ENCODE results near the gene CTBP1.
A peak's percentile ranks its signal among the peaks of the same experiment; 100 is the strongest.

DNA sequence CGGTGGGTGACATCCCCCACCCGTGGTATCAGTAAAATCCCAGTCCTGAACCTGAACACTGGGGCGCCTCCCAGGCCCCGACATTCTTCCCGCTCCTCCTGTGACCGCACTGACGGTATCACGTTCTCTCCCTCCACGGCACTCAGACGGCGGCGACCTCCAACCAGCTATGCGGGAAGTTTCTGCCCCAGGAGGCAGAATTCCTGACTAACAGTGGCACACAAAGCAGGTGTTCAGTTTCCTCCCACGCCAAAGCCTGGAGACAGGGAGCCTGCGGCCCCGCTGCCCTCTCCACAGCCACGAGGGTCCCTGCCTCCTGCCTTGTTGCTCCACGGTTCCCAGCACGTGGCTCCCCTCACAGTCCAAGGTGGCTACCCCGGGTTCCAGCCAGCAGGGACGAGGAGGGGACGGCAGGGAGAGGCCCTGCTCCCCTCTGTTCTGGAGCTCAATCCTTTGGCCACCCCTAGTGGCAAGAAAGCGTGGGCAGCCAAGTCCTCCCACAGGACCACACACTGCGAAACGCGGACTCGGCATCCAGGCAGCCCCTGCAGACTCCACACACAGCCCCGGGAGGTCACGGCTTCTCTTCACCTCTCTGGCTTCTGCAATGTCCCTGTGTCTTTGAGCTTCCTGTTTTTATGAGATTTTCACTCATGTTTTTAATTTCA is 15.2 kb downstream of the CTBP1 start:
- TF ChIP-seq CBX1 (IDR thresholded peaks at IDR 0.05; ENCODE audit: low read depth) (no peak), POLR2A (conservative IDR thresholded peaks at IDR 0.05) (no peak), CCNT2 (IDR thresholded peaks at IDR 0.05; ENCODE audit: borderline replicate concordance, extremely low read depth, insufficient read length, low read depth, low read length) (no peak), HNRNPLL (IDR thresholded peaks at IDR 0.05; ENCODE audit: low read depth, low read length, poor library complexity, severe bottlenecking) (no peak), EZH2 (IDR thresholded peaks at IDR 0.05; ENCODE audit: borderline replicate concordance, low read depth, low read length) (no peak)
- TF ChIP-seq, protein P1, sequence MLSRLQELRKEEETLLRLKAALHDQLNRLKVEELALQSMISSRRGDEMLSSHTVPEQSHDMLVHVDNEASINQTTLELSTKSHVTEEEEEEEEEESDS (CRISPR knock-in tag; IDR thresholded peaks at IDR 0.05) = no peak
- TF ChIP-seq, protein P2, sequence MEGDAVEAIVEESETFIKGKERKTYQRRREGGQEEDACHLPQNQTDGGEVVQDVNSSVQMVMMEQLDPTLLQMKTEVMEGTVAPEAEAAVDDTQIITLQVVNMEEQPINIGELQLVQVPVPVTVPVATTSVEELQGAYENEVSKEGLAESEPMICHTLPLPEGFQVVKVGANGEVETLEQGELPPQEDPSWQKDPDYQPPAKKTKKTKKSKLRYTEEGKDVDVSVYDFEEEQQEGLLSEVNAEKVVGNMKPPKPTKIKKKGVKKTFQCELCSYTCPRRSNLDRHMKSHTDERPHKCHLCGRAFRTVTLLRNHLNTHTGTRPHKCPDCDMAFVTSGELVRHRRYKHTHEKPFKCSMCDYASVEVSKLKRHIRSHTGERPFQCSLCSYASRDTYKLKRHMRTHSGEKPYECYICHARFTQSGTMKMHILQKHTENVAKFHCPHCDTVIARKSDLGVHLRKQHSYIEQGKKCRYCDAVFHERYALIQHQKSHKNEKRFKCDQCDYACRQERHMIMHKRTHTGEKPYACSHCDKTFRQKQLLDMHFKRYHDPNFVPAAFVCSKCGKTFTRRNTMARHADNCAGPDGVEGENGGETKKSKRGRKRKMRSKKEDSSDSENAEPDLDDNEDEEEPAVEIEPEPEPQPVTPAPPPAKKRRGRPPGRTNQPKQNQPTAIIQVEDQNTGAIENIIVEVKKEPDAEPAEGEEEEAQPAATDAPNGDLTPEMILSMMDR (IDR thresholded peaks at IDR 0.05 in 2 of 3, conservative IDR thresholded peaks at IDR 0.05 in 1 of 3; ENCODE audit: insufficient read depth in 2 of 3, low read depth in 1 of 3, low read length in 3 of 3) = 0 out of 6 replicates have a peak, but pooled peaks of 1 of the 3 experiments have one; percentile 4

Data from K562 (cell line).